NCI-H146 treated with DMSO at 0.1 percent for 48 hours (cell line): ENCODE measurements around the gene HIVEP3.

Experiments used
- DNase-seq: peaks from one replicate; lab custom pipeline; 2025; ENCODE audit not compliant: unreplicated experiment; lab: John Stamatoyannopoulos, UW

HIVEP3 gene

GRCh38 chr1:41598325-41598724 lies 320.4 kb downstream of the HIVEP3 start:
- DNase-seq = no peak

- DNase-seq = no peak
These were observed 326.1 kb downstream of the HIVEP3 start for GRCh38 chr1:41592451-41593125.

- no peak for DNase-seq
These were observed 326.8 kb downstream of the HIVEP3 start for GRCh38 chr1:41591891-41592290.

GRCh38 chr1:41590331-41590730 lies 328.4 kb downstream of the HIVEP3 start:
- DNase-seq = no peak

- DNase-seq = no peak
These were observed 329.3 kb downstream of the HIVEP3 start for GRCh38 chr1:41589395-41589794.

GRCh38 chr1:41588334-41588875 lies 330.3 kb downstream of the HIVEP3 start:
- no peak for DNase-seq

- no peak for DNase-seq
These were observed 330.9 kb downstream of the HIVEP3 start for GRCh38 chr1:41587791-41588190.

GRCh38 chr1:41586230-41586629 lies 332.5 kb downstream of the HIVEP3 start:
- DNase-seq = no peak

GRCh38 chr1:41583658-41584547 lies 334.8 kb downstream of the HIVEP3 start:
- no peak for DNase-seq

GRCh38 chr1:41582851-41583657 lies 335.7 kb downstream of the HIVEP3 start:
- DNase-seq = no peak

GRCh38 chr1:41582351-41582750 lies 336.4 kb downstream of the HIVEP3 start:
- no peak for DNase-seq

GRCh38 chr1:41582004-41582325 lies 336.8 kb downstream of the HIVEP3 start:
- no peak for DNase-seq

GRCh38 chr1:41581216-41582003 lies 337.3 kb downstream of the HIVEP3 start:
- DNase-seq = no peak

GRCh38 chr1:41580520-41581172 lies 338.1 kb downstream of the HIVEP3 start:
- no peak for DNase-seq

- no peak for DNase-seq
These were observed 338.7 kb downstream of the HIVEP3 start for GRCh38 chr1:41580021-41580420.

- no peak for DNase-seq
These were observed 339.9 kb downstream of the HIVEP3 start for GRCh38 chr1:41578712-41579335.

- DNase-seq = no peak
These were observed 342.1 kb downstream of the HIVEP3 start for GRCh38 chr1:41576620-41577019.

- no peak for DNase-seq
These were observed 342.5 kb downstream of the HIVEP3 start for GRCh38 chr1:41576206-41576605.

- DNase-seq = no peak
These were observed 343.9 kb downstream of the HIVEP3 start for GRCh38 chr1:41574842-41575241.
